GM18520 (cell line): Measurements from ENCODE around the gene NCR3LG1.
A peak's percentile ranks its signal among the peaks of the same experiment; 100 is the strongest.

ENCODE experiments used
- ATAC-seq: cut with Tn5 transposase; IDR thresholded peaks from one replicate; pipeline ENCODE4 v1.9.1; 2021; ENCODE audit not compliant: unreplicated experiment

Gene NCR3LG1

GRCh38 chr11:17392872-17393271 is 41.3 kb downstream of the NCR3LG1 start:
- no peak for ATAC-seq

DNA sequence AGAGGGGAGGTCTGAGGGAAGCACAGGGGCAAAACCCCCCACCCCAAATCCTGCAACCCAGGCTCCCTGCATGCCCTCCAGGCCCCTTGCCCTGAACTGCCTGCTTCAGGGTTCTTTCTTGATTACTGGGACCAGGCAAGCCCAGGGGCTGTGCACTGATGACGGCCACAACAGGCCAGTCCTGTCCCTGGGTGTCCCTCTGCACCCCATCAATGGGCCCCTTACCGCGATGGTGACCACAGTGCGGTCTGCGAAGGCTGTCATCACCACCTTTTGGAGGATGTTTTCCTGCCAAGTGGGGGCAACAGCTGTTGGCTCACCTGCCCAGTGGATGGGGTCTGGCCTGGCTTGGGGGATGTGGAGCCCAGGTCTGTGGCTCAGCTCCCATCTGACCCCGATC is 41.9 kb downstream of the NCR3LG1 start:
- no peak for ATAC-seq

- no peak for ATAC-seq
Observed at GRCh38 chr11:17394743-17395390, 43.3 kb downstream of the NCR3LG1 start.

GRCh38 chr11:17395554-17395961 is 44.0 kb downstream of the NCR3LG1 start:
- no peak for ATAC-seq

DNA sequence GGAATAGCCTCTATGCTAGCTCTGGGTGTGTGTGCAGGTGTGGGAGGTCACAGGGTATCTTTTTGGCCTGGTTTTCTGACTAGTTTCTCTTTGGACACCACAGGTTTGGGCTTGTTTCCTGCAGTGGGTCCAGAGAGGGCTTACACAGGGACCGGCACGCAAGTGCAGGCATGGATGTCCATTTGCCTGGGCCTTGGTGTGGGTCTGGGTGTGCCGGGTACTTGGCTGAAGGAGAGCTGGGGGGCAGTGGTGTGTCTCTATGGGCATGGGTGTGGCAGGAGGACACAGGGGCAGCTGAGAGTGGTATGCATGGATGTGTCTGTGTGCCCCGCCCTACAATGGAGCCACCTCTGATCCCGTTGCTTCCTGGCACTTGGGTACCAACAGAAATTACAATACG is 44.4 kb downstream of the NCR3LG1 start:
- no peak for ATAC-seq

DNA sequence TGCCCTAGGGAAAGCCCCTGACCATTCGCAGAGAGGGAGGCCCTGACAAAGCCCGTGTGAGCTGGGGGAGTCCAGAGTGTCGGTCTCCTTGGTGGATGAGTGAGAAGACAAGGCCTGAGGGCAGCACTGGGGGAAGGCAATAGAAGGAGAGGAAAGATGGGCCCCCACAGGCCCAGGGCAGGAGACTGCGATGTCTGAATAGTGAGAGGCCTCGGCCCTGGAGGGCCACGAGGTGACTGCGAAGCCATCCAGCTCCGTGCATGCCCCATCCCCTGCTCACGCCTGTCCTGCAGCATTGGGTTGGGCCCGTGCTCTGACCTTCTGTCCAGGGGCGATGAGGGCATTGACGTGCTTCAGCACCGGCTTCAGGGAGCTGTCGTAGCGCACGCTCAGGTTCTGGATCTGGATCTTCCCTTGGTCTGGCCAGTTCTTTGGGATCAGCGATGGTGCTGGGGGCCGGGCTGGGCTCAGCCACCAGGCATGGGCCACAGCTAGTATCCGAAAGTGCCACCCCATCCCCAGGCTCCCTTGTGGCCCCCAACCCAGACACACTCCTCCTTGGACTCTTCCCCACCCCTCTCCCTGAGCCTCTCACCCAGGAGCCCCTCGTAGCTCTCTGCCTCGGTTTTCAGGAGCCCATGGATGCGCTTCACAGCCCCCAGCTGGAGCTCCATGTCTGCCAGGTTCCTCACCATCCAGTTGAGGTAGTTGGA is 45.2 kb downstream of the NCR3LG1 start:
- ATAC-seq = no peak

GRCh38 chr11:17397311-17398002 is 45.9 kb downstream of the NCR3LG1 start:
- ATAC-seq = no peak

- ATAC-seq = no peak
Observed at GRCh38 chr11:17399236-17399635, 47.6 kb downstream of the NCR3LG1 start.

DNA sequence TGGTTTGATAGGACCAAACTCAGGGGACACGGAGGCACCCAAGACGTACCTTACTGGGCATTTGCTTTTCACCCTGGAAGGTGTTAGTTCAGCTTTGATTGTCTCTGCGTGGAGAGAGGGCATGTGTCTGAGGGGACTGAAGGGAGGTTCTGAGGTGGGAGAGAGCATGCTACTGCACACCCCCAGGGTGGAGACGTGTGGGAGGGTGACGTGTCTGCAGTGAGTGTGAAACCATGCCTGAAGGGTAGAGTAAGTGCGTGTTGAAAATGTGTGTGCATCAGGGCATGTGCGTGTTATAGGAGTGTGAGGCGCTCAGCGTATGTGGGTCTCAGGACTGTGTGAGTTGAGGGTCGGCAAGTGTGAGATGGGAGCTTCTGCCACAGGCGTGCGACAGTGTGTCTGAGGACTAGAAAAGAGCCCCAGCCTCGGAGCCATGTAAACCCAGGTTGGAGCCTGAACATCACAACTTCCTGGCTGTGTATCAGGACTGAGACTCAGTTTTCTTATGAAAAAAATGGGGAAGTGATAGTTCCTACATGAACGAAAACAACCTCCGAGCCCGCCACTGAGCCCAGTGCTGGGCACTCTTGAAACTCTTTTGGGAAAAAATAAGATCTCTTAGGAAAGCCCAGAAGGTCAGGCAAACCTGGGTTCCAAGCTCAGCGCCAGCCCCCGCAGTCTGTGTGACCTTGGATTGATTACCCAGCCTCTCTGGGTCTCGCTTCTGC is 48.6 kb downstream of the NCR3LG1 start:
- ATAC-seq = peak; percentile 80

GRCh38 chr11:17401316-17401715 is 49.7 kb downstream of the NCR3LG1 start:
- no peak for ATAC-seq

DNA sequence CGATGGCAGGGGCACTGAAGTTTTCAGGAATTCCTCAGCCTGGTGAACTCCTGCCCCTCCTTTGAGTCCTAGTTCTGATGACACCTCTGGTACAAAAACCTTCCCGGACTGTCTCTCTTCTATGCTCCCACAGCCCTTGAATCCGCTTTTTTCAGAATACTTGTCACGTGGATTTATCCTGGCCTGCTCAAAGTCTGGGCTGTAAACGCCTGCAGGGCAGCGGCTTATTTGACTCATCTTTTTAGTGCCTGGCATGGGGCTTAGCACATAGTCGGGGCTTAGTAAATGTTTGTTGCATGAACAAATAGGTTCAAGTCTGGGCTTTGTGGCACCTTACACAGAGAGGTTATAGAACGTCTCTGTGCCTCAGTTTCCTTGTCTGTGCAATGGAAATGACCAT is 50.2 kb downstream of the NCR3LG1 start:
- ATAC-seq = no peak

GRCh38 chr11:17402486-17402885 is 50.9 kb downstream of the NCR3LG1 start:
- ATAC-seq = no peak

DNA sequence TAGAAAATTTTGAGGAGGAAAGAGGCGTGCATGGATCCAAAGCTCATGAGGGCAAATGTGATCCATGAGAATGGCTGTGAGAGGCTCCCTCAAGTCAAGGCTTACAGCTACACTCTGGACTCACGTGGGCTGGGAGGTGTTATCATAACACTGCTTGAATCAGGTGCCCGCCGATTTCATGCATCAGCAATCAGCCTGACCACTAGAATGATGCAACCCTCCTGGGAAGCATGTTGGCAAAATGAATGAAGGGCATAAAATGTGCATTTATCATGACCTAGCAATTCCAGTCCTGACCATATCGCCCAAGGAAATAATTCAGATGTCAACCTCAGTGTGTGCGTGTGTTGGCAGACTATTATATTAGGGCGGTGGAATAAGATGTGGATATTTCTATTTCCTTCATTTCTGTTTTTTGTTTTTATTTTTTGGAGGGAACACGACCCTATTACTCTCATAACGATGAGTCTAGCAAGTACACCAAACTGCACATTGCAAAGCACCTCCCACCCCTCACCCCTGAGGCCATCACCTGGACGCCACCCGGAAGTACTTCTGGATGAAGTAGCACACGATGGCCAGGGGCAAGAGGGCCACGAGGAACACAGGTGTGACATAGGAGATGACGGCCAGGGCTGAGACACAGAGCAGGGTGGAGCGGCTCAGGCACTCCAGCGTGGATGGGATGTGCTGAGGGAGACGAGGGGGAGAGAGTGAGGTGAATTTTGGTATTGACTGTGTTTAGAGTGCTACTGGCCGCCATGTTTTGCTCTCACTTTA is 52.6 kb downstream of the NCR3LG1 start:
- ATAC-seq = no peak

- ATAC-seq = no peak
Observed at GRCh38 chr11:17405232-17406005, 53.8 kb downstream of the NCR3LG1 start.

DNA sequence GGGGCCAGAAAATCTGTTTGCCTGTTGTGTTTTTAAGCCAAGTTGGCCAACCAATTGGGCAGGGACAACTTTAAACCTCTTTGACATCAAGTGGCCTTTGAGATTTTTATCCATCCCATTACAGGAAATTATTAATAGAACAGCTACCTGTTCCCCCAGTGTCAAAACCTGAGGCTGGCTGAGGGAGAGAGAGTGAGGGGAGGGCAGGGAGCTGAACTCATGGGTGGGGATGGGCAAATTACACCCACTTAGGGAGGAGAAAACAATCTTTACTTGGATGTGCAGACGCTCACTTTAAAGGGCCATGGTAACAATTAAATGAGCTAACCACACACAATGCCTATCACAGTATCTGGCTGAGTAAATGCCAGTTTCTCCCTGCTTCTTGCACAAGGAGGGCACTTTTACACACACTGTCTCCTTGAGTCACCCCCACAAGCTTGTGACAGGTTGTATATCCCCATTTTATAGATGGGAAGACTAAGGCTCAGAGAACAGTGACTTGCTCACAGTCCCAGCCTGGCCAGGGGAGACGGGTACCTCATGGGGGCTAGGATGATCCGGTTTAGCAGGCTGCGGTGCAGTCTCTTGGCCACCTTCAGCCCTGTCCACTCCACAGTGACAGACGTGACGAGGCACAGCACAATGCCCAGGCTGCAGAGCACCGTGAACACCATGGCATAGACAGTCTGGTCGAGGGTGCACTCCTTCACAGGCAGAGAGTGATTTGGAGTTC is 54.6 kb downstream of the NCR3LG1 start:
- no peak for ATAC-seq

GRCh38 chr11:17406818-17407149 is 55.2 kb downstream of the NCR3LG1 start:
- ATAC-seq = no peak

DNA sequence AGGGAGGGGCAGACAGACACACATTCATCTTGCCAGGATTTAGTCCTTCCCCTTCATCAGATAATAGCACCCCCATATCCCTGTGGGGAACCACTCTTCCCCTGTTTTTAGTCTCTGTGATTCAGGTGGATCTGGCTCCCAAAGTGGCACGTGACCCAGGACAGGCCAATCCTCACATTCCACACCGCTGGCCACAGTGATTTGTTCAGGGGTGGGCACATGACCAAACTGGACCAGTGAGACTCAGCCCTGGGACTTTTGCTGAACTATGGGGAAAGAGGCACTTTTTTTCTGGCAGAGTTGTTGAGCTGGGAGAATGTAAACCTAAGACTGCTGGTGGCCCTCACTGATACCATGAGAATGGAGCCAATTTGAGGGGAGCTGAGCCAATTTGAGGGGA is 56.0 kb downstream of the NCR3LG1 start:
- no peak for ATAC-seq

DNA sequence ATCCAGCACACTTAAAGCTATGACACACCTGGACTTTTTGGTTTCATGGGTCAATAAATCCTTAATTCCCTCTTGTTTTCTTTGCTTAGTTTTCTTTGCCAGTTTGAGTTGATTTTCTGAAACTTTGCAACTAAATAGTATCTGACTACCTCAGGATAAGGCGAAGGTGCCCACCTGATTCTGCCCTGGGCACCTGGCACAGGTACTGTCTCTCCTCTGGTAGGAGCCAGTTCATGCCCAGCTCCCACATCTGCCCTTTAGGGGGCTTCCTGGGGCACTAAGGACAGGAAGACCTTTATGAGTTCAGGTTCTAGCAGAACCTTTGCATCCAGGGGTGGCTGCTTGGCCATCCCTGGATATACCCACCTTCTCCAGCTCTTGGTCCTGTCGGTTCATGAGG is 56.4 kb downstream of the NCR3LG1 start:
- no peak for ATAC-seq

DNA sequence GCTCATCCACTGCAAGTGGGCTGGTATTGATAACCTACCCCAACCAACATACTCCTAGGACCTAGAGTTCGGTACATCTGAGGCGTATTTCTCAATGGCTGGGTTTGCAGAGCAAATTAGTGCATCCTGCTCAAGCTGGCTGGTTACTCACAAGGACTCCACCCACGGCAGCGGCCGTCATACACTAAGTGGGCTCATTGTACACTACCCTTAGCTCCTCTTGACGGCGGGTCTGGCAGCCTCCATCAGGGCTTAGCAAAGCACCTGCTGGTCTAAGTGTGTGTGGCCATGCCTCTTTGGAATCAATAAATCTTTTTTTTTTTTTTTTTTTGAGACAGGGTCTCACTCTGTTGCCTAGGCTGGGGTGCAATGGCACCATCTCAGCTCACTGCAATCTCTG is 57.0 kb downstream of the NCR3LG1 start:
- ATAC-seq = no peak
